ENCODE data around the gene GJB3.
A peak's percentile ranks its signal among the peaks of the same experiment; 100 is the strongest.
"Not testable (repeated sequence)": the region's sequence is repeated elsewhere in the genome, so short reads cannot be mapped to it uniquely, and the experiment has no call there.

Gene GJB3

DNA sequence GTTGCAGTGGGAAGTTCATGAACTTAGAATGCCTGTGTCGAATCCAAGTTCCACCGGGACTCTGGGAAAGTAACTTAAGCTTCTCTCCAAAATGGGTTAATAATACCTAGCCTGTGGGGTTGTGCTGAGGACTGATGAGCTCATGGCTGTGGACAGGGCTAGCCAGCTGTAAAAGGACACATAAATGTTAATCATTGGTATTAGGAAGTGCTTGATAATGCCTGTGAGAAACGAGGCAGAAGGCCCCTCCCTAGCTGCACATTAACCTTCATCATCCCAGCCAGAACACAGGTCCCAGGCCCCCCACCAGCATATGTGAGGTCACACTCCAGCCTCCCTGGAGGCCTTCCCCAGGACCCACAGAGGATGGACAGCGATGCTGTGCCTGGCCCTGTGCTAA, 22.3 kb upstream of the GJB3 start:
- intact Hi-C loops (cut with DNase I) = no loop called here
- peak in 1 of 10 donors; percentile 27 for DNase-seq

DNA sequence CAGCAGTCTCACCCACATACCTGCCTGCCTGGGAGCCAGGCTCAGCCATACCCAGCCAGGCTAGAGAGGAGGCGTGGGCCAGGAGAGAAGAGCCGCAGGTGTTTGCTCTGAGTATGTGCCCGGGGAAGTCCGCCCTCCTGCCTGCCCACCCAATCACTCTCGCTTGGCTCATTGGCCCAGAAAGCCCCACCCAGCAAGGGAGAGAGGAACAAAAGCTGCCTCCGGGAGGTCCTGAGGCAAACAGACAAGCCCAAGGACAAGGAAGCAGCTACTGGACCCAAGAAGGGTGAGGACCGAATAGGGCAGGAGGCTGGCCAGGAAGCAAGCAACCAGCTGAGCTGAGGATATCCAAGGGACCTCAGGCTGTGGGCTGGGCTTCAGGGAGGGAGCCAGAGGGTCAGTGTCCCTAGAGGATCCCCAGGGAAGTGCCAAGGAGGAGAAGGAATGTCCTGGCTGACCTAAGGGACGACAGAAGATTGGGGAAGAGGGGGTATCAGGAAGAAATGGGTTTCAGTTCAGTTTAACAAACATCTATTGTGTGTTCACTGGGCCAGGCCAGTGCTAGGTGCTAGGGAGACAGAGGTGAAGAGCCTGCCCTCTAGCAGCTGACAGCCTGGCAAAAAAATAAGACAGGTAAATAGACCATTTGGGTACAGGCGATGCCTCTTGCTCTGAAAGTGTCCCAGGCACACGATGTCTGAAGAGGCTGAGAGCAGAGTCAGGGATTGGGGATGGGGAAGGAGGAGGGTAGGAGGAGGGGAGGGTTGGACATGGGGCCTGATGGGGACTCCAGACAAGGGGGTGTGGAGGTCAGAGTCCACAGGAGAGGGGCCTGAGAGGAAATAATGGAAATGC, 21.3 kb upstream of the GJB3 start, which contains the start of gene GJB4:
Gene GJB4 (plus strand): TSS at position 238 of the 855 bp plus-strand sequence. CDS start 1,515 bp downstream, outside the sequence.
- intact Hi-C loops (cut with DNase I) = no loop called here
- DNase-seq = peak in 2 of 10 donors; percentile 17 to 26

DNA sequence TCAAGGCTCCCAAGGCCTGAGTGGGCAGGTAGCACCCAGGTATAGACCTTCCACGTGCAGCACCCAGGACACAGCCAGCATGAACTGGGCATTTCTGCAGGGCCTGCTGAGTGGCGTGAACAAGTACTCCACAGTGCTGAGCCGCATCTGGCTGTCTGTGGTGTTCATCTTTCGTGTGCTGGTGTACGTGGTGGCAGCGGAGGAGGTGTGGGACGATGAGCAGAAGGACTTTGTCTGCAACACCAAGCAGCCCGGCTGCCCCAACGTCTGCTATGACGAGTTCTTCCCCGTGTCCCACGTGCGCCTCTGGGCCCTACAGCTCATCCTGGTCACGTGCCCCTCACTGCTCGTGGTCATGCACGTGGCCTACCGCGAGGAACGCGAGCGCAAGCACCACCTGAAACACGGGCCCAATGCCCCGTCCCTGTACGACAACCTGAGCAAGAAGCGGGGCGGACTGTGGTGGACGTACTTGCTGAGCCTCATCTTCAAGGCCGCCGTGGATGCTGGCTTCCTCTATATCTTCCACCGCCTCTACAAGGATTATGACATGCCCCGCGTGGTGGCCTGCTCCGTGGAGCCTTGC, 19.7 kb upstream of the GJB3 start:
- DNase-seq = peak in 2 of 10 donors; percentile 46 to 81
- intact Hi-C loops (cut with DNase I) = no loop called here

DNA sequence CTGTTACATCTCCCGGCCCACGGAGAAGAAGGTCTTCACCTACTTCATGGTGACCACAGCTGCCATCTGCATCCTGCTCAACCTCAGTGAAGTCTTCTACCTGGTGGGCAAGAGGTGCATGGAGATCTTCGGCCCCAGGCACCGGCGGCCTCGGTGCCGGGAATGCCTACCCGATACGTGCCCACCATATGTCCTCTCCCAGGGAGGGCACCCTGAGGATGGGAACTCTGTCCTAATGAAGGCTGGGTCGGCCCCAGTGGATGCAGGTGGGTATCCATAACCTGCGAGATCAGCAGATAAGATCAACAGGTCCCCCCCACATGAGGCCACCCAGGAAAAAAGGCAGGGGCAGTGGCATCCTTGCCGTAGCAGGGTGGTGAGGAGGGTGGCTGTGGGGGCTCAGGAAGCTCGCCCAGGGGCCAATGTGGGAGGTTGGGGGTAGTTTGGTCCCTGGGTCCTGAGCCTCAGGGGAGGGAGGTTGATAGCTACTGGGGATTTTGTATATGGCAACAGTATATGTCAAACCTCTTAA, 19.2 kb upstream of the GJB3 start:
- intact Hi-C loops (cut with DNase I) = no loop called here
- peak in 2 of 10 donors; percentile 62 to 72 for DNase-seq

DNA sequence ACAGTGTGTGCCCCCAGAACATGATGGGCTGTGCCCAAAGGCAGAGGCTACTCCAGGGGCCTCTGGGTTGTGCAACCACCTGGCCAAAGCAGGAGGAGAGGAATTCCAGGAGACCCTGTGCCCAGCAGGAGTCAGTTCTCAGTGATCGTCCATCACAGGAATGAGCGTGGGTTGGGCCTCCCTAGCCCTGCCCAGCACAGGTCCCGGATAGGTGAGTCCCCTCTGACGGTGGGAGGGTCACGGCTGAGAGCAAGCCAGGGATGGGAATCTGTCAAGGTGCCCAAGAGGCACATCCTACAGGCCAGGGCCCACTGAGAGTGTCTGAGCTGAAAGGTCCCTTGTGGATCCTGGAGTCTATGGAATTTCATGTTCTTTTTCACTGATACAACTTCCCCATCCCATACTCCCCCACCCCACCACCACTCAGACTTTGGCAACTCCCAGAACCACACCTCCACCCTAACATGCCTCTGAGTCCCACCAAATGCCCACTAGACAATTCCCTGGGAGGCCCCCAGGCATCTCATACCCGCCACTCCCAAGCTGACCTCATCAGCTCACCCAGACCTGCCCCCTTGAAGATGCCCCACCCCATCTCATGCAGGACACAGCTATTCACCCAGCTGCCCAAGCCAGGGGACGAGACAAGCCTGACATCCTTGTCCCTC, 18.4 kb upstream of the GJB3 start:
- DNase-seq = peak in 2 of 10 donors; percentile 49 to 63
- intact Hi-C loops (cut with DNase I) = no loop called here

DNA sequence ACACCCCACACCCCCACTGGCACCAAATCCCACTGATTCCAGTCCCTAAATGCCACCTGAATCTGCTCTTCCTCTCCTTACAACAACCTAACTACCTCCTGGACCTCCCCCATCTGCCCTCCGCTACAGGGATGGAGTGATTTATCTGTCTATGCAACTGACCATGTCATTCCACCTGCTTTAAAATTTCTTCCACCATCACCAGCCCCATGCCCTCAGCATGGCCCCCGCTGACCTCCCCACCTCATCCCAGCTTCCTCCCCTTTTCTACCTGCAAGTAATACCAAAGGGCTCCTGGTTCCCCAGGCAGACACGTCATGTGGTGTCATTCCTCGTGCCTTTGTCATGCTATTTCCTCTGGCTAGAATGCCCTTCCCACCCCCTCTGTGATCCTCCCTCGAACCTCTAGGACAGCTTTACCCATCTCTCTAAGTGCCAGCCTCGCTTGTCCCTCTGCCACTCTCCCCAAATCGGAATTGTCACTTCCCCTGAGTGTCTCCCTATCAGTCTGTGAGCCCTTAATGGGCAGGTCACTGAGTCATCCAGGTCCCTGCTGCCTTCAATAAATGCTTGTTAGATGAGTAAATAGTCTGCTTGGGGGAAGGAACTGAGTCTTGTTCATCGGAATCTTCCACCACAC, 17.8 kb upstream of the GJB3 start:
- peak in 1 of 10 donors; percentile 66 for DNase-seq
- intact Hi-C loops (cut with DNase I) = no loop called here

DNA sequence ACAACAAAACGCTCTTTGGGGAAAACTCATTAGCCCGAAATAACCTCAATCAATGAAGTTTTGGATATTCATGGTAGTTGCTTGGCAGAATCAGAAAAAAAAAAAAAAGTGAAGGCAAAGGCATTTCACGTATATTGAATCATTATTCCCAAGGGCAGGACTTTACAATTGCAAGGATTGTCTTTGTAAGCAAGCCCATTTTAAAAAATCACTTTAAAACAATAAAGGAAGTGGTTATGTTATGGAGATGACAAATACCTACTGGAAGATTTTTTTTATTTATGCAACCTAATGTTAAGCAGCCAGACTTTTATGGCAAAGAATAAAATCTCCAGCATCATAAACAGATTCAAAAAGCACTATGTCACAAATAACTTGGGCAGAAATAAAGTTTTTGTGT, 12.2 kb upstream of the GJB3 start:
- intact Hi-C loops (cut with DNase I) = no loop called here
- no peak for DNase-seq

DNA sequence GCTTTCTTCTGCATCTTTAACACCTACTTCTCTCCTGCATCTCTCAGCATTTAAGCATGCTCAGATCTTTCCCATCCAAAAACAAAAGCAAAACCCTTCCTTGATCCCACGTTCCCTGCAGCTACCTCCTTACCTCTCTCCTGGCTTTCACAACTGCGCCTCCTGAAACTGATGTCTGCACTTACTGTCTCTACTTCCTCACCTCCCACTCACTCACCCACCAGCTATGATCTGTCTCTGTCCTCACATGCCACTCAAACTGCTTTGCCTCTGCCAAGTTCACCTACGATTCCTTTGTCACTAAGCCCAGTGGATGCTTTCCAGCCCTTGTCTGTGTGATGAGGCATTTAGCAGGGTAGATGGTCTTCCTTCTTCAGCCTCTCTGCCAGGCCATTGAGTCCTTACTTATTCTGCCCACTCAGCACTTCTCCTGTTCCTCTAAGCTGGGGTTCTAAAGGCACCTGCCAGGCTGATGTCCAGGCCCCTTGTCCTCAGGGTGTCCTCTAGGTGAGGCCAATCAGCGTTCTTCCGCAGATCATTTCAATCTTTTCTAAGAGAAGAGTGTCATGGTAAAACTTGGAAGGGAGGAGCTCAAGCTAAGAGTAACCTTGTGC, 10.0 kb upstream of the GJB3 start:
- intact Hi-C loops (cut with DNase I) = no loop called here
- peak in 5 of 10 donors; percentile 20 to 64 (median 41) for DNase-seq

DNA sequence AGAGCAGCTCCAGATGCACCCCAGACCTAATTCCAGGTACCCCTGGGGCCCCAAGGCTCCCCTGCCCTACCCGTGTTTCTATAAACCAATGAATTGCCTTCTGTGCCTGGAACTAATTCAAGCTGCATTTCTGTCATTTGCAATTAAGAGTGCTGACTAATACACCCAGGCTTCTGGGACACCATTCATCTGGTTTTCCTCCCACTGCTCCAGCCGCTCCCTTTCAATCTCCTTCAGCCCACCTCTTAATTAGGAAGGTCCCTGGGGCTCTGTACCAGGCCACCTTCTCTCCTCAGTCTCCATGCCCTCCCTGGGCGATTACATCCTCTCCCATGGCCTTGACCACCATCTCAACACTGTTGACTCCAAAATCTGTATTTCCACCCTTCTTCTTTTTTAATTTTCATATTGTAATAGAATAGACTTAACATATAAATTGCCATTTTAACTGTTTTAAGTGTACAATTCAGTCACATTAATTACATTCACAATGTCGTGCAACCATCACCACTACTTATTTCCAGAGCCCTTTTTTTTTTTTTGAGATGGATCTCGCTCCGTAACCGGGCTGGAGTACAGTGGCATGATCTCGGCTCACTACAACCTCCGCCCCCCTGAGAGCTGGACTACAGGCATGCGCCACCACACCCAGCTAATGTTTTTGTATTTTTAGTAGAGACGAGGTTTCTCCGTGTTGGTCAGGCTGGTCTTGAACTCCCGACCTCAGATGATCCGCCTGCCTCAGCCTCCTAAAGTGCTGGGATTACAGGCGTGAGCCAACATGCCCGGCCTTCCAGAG, 9.2 kb upstream of the GJB3 start:
- DNase-seq = peak in 1 of 10 donors; percentile 40

DNA sequence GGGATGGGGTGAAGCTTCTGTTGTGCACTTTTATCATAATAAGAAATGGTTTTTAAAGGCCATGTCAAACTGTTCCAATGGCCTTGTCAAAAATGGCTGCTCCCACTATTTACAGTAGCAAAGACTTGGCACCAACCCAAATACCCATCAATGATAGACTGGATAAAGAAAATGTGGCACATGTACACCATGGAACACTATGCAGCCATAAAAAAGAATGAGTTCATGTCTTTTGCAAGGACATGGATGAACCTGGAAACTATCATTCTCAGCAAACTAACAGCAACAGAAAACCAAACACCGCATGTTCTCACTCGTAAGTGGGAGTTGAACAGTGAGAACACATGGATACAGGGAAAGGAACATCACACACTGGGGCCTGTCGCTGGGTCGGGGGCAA, 7.9 kb upstream of the GJB3 start:
- intact Hi-C loops (cut with DNase I) = not testable (repeated sequence)
- peak in 1 of 10 donors; percentile 38 for DNase-seq

More for the DNA sequence above, 9.2 kb upstream of the GJB3 start:
- intact Hi-C loops (cut with DNase I) = no loop called here

DNA sequence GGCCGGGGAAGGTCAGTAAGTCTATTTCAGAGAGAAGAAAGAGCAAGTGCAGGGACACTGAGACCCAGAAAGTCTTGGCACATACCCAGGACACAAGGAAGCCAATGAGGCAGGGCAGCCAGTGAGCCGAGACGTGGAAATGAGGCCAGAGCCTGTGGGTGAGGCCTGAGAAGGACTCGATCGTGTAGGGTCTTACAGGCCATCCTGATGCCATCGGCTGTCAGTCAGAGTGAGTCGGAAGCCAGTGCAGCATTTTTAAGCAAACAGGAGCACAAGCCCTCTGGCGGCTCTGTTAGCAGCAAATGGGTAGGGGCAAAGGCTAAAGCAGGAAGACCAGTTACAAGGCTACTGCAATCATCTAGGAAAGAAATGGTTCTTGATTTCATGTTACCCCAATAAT, 6.1 kb upstream of the GJB3 start:
- peak in 2 of 10 donors; percentile 43 to 62 for DNase-seq
- intact Hi-C loops (cut with DNase I) = no loop called here

DNA sequence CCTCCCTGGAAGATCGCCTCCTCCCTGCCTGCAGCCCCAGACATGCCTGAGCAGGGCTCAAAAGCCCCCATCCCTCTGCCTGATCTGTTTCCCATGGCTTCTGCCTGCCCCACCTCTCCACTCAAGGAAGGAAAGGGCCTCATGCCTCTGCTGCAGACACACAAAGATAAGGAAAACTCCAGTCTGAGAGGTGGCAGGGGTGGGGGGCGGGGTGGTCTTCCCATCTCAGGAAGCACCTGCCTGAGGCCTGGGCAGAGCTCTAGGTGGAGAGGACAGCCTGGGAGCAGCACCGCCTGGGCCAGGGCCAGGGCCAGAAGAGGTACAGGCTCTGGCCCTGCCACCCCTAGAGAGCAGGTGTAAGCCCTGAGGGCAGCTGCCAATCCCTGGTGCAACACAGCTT, 4.1 kb upstream of the GJB3 start:
- intact Hi-C loops (cut with DNase I) = no loop called here
- DNase-seq = peak in 2 of 10 donors; percentile 24

DNA sequence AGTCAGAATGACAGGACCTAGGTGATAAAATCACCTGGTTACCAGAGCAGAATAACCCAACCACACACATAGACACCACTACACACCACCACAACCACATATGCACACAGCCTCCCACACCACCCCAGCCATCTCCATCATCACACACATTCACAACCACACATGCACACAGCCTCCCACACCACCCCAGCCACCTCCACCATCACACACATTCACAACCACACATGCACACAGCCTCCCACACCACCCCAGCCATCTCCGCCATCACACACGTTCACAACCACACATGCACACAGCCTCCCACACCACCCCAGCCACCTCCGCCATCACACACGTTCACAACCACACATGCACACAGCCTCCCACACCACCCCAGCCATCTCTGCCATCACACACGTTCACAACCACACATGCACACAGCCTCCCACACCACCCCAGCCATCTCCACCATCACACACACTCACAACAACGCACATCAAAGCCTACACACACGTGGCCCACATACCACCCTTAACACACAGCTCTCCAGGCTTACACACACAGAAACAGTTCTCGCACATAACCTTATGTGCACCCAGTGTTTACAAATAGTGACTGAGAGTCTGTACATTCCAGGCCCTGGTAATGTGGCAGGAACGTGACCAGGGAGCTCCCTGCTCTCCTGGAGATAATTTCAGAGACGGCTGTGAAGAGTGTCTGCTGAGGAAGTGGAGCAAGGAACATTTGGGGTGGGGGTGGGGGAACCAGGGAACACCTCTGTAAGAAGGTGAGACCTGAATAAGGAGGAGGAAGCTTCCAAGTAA, 3.3 kb upstream of the GJB3 start:
- intact Hi-C loops (cut with DNase I) = no loop called here
- no peak for DNase-seq

DNA sequence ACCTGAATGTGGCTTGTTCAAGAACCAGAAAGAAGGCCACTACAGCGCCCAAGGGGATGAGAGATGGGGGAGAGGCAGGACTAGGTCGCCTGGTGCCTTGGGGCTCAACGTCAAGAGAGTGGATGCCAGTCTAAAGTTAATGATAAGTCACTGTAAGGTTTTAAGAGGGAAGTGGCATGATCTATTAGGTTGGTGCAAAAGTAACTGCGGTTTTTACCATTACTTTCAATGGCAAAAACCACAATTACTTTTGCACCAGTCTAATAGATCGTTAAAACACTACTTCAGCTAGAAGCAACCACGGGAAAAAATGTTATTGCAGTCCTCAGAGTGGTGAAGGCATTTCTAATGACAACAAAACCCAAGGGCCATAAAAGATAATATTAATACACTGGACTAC, 2.6 kb upstream of the GJB3 start:
- intact Hi-C loops (cut with DNase I) = no loop called here
- no peak for DNase-seq

DNA sequence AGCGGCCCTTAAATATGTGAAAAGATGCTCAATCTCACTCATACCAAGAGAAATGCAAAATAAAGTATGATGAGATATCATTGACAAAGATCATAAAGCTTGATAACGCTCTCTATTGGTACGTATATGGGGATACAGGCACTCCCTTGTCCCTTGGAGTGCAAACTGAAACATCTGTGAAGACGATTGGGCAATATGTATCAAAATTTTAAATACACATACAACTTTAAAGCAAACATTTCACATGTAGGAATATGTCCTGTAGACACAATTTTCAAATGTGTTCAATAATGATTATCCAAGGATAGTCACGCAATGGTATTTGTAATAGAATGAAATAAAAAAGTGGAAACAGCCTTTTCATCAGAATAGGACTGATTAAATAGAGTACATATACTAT, 2.0 kb upstream of the GJB3 start:
- DNase-seq = no peak
- intact Hi-C loops (cut with DNase I) = no loop called here

DNA sequence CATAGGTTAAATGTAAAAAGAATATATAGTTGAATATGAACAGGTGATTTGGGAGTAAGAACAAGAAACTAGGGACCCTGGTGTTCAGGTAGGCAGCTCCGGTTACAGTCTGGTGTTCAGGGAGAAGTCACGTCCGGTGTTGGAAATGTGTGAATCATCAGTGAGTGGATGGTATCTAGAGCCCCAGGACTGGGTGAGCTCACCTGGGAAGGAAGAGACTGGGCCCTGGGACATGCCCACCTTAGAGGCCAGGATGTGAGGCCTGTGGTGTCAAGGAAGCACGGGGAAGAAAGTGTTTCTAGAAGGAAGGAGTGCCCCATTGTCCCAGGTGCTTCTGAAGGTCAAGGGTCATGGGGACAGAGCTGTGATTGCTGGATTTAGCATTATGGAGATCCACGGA, 1.5 kb upstream of the GJB3 start:
- intact Hi-C loops (cut with DNase I) = no loop called here
- peak in 1 of 10 donors; percentile 48 for DNase-seq

DNA sequence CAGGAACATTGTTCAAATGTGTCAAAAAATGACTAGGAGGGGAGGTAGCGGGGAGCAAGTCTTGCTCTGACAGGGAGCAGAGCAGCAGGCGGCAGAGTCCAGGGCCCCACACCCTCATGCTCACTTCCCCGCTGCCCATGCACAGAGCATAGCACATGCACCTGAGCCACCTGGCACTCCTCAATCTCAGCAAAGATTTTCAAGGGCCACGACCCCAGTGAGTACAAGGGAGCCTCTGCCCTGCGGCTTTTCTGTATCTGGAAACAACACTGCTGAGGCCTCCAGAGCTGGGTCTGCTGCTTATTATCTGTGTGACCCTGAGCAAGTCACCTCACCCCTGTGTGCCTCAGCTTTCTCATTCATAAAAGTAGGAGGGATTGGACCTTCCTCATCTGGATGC, 1.1 kb upstream of the GJB3 start:
- peak in 2 of 10 donors; percentile 55 to 77 for DNase-seq
- intact Hi-C loops (cut with DNase I) = no loop called here

DNA sequence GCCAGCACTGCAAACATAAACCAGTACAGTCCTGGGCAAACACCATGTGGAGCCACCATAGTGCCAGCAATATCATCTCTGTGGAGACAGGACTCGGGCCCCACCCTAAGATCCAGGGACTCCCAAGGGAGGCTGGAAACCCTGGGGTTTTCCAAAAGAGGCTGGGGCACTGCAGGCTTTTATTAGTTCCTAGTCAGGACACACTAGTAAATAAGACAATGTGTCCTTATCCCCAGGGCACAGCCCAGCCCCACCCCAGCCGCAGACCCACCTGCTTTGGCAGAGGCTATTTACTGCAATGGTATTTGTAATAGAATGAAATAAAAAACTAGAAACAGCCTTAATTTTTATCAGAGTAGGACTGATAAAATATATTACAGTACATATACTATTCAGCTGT, 486 bp upstream of the GJB3 start:
- peak in 1 of 10 donors; percentile 57 for DNase-seq
- intact Hi-C loops (cut with DNase I) = no loop called here

Data from posterior cingulate gyrus (tissue), 11 donors.